Superior temporal gyrus (tissue), 1 donor: Measurements from ENCODE around the gene APCDD1L.
"Not testable (repeated sequence)": the region's sequence is repeated elsewhere in the genome, so short reads cannot be mapped to it uniquely, and the experiment has no call there.

Experiments used
- DNase-seq: peaks from one replicate; pipeline ENCODE4 v3.0.0-alpha.2; 2016; ENCODE audit errors: extremely low spot score

The APCDD1L gene

GRCh38 chr20:58545565-58546415, 30.6 kb upstream of the APCDD1L start:
- no peak for DNase-seq

- no peak for DNase-seq
Observed at GRCh38 chr20:58544891-58545290, 29.7 kb upstream of the APCDD1L start.

DNA sequence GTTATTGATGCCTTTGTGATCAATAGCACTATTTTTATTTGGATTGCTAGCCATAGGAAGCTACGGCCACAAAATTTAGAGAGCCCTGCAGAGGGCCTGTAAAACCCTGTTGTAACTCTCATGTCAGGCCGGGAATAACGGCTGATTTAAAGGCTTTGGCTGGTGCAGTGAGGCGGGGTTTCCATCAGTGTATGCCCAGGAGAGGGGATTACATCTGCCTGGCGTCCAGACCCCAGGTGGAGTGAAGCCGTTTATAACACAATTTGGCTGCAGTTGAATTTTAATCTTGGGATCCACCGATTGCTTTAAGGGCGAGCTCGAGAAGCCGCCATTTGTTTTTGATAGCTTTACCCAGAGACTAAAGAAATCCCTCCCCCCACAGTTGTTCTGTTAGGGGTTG, 29.1 kb upstream of the APCDD1L start:
- DNase-seq, result no peak

DNA sequence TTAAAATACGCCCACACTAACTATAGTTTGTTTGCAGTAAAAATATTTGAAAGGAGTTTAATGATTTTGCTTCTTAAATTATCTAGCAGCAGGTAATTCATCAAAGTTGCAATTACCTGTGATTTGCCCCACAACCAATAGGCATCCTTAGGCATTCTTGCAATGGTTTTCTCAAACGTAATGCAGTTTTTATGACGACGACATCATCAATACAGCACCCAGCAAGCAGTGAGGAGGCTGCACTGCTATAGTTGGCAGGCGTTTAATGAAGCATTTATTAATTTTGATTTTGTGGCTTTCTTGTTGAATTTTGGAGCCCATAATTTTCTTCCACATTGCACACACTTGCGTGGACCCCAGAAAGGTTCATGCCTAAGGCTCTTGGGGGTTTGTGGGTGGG, 28.1 kb upstream of the APCDD1L start:
- DNase-seq, result no peak

- DNase-seq, result no peak
Observed at GRCh38 chr20:58542411-58543095, 27.4 kb upstream of the APCDD1L start.

- not testable (repeated sequence) for DNase-seq
Observed at GRCh38 chr20:58542034-58542410, 26.8 kb upstream of the APCDD1L start.

- no peak for DNase-seq
Observed at GRCh38 chr20:58538752-58539151, 23.6 kb upstream of the APCDD1L start.

DNA sequence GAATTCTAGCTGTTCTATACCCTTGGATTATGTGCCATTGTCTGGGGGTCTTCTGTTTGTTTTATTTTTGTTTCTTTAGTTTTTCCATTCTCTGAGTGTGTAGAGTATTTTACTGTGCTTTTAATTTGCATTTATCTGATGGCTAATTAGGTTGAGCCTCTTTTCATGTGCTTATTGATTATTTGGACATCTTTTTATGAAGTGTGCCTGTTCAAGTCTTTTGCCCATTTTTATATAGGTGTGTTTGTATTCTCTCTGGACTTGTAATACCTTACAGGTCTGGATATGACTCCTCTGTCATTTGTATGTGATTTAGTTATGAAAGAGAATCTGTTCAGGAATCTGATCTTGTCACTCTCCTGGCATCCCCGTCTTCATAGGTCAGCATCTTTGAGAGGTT, 22.6 kb upstream of the APCDD1L start:
- DNase-seq, result no peak

GRCh38 chr20:58536289-58536688, 21.1 kb upstream of the APCDD1L start:
- no peak for DNase-seq

DNA sequence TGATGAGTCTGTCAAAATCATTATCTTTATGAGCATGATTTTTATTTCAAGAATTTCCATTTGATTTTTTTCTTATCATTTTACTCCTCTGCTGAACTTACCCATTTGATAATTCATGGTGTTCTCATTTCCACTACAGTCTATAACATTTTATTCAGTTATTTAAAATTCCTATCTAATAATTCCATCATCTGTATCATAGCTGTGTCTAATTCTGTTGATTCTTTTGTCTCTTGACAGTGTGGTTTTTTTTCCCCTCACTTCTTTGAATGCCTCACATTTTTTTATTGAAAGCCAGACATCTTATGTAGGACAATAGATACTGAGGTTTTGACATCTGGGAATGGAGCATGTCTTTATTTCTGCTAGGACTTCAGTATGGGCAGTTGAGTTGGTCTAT, 16.5 kb upstream of the APCDD1L start:
- no peak for DNase-seq

- no peak for DNase-seq
Observed at GRCh38 chr20:58531063-58531462, 15.9 kb upstream of the APCDD1L start.

GRCh38 chr20:58528412-58528811, 13.2 kb upstream of the APCDD1L start:
- DNase-seq, result no peak

GRCh38 chr20:58526411-58526810, 11.2 kb upstream of the APCDD1L start:
- DNase-seq, result no peak

DNA sequence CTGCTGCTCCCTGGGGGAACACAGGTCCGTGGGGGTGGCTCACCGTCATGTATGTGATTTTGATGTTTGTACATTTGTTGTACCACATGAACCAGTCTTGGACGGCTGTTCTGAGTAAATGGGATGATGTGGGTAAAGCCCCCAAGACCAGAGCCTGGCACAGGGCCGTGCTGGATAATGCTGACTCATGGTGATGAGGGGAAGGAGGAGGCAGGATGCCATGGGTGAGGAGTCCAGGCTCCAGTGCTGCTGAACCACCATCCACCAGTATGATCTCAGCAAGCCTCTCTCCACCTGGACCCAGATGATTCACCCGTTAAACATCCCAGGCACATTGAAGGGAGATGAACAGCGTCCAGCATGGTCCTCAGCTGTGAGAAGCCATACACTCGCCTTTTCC, 9.6 kb upstream of the APCDD1L start:
- no peak for DNase-seq

GRCh38 chr20:58523971-58524315, 8.7 kb upstream of the APCDD1L start:
- no peak for DNase-seq

- DNase-seq, result no peak
Observed at GRCh38 chr20:58523072-58523970, 8.1 kb upstream of the APCDD1L start.

- no peak for DNase-seq
Observed at GRCh38 chr20:58522666-58523065, 7.5 kb upstream of the APCDD1L start.

DNA sequence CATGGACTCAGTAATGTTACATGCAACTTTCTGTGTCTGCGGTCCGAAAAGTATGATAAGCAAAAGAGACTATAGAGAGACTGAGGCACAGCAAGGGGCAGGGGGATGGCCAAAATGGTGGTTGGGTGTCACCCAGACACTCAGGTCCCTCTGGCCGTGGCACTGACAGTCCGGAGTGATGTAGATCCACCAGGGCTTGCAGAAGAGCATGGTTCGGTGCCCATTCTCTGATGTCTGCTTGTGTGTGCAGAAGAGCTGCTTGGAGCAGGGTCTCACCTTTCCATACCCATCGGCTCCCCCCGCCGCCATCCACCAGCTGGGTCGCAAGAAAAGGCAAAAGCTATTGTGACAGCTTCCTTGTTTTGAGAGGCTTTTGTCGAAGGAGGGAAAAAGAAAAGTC, 6.6 kb upstream of the APCDD1L start:
- no peak for DNase-seq

GRCh38 chr20:58519940-58520712, 4.9 kb upstream of the APCDD1L start:
- no peak for DNase-seq

DNA sequence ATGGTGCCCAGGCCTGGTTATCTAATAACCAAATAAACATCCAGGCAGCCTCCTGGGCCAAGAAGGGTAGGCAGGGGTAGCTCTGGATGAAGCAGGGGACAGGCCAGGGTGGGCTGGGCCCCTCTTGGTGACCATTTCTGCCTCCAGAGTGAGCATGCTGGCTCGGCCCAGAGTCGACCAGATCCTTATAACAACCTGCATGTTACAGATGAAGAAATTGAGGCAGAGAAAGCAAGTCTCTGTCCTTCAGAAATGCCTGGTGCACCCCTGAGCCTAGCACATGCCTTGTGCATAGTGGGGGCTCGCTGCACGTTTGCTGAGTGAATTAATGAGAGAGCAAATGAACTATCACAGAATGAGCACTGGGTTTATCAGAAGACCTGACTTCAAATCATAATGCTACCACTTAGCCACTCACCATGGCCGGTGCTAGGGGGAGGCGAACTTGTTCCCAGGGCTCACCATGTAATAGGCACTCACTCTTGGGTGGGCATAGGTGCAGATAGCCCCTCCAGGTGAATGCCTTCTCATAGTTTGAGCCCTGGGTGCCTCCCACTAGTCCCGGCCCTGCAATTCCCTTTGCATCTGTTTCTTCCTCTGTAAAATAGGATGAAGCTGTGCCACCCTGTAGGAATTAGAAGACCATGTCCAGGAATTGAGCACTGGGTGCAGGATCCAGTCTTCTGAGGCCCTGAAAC, 3.8 kb upstream of the APCDD1L start:
- no peak for DNase-seq

DNA sequence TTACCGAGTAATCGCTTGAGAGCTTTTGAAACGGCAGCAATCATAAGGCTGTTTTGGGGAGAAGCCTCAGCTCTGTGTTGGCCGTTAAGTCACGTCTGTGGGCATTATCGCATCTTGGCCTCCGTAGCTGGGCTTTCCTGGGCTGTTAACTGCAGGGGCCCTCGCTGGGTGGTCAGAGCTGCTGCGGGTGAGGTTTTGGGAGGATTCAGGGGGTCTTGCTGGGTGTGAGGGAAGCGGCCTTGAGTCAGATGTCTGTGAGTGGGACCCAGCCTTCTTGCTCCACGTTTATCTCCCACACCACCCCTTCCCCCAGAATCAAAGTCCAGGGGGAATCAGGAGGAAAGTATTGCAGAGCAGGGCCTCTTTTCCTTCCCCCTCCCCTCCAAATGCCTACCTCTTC, 3.2 kb upstream of the APCDD1L start:
- no peak for DNase-seq
